Panc1 (cell line): ENCODE results near the gene KIF26B.

ENCODE experiments used
- CTCF ChIP-seq: fragments of 450-650 bp; IDR thresholded peaks from 2 replicates; pipeline ENCODE4 v1.5.1; 2017; ENCODE audit warnings: mild to moderate bottlenecking
- POLR2AphosphoS5 ChIP-seq: IDR thresholded peaks from 2 replicates; pipeline ENCODE4 v1.6.1; 2012; ENCODE audit warnings: mild to moderate bottlenecking, low read depth, low read length, moderate library complexity

- TF ChIP-seq POLR2AphosphoS5 (no peak), CTCF (no peak)
Measured at GRCh38 chr1:245558069-245558468, 403.3 kb downstream of the KIF26B start.
